HepG2 (cell line): ENCODE results near the gene KRT10. TPM values are rescaled to one million over a fixed set of nuclear protein-coding genes. Genes with fewer than 3 reads are reported as not detected.

Experiments
- KDM4B ChIP-seq: sonication (generic); formaldehyde crosslinking; IDR thresholded peaks from 2 replicates; pipeline ENCODE4 v1.4.0; 2020; ENCODE audit warnings: missing genetic modification reagents
- KDM6A ChIP-seq: IDR thresholded peaks from 2 replicates; pipeline ENCODE4 v1.6.1; 2016; ENCODE audit warnings: low read depth
- KLF16 ChIP-seq, 2 experiments: sonication (generic) in 1 of 2; formaldehyde crosslinking in 1 of 2; IDR thresholded peaks; 2 replicates each; pipeline versions ENCODE4 v1.6.1 to v1.8.0; 2016 to 2023; ENCODE audit warnings: missing genetic modification reagents in 2 of 2, missing compliant biosample characterization in 1 of 2
- NPAS2 ChIP-seq: sonication (generic); formaldehyde crosslinking; IDR thresholded peaks from 2 replicates; pipeline ENCODE4 v1.8.0; 2022; ENCODE audit warnings: mild to moderate bottlenecking, missing genetic modification reagents, borderline replicate concordance
- SIN3A ChIP-seq: IDR thresholded peaks from 2 replicates; pipeline ENCODE4 v1.6.1; 2011; ENCODE audit warnings: low read depth, mild to moderate bottlenecking, control low read depth, low read length, borderline replicate concordance
- ZFP36L1 ChIP-seq: sonication (generic); formaldehyde crosslinking; IDR thresholded peaks from 2 replicates; pipeline ENCODE4 v1.8.0; 2022; ENCODE audit warnings: mild to moderate bottlenecking, missing genetic modification reagents, moderate library complexity
- ZNF432 ChIP-seq: sonication (generic); formaldehyde crosslinking; IDR thresholded peaks from 2 replicates; pipeline ENCODE4 v1.5.0; 2020; ENCODE audit warnings: missing genetic modification reagents, mild to moderate bottlenecking, borderline replicate concordance
- ZNF576 ChIP-seq: sonication (generic); formaldehyde crosslinking; IDR thresholded peaks from 2 replicates; pipeline ENCODE4 v1.4.0; 2020; ENCODE audit warnings: mild to moderate bottlenecking, missing genetic modification reagents
- polyA plus RNA-seq, 8 experiments: library from polyadenylated mRNA; depleted of rRNA in 3 of 8; stranded (reverse) in 7 of 8; unstranded in 1 of 8; fragments of >200 nt; fragmentation: Illumina TruSeq in 4 of 8; extraction: Trizol in 4 of 8; gene quantifications; 2 replicates each; pipeline versions ENCODE4 v1.2.1 to v1.2.3, GENCODE V29; 2011 to 2016; ENCODE audit warnings: low read depth in 4 of 8, missing spikeins in 1 of 8, mixed read lengths in 1 of 8; ENCODE audit not compliant: insufficient read depth in 1 of 8
- total RNA-seq, 5 experiments: library from RNA; depleted of rRNA; stranded (reverse); fragments of >200 nt; fragmentation: Illumina TruSeq; extraction: Trizol; gene quantifications; 2 replicates each; pipeline ENCODE4 v1.2.3, GENCODE V29; 2016; ENCODE audit warnings: low read depth in 1 of 5
- TF ChIP-seq, protein P1 (sequence below): sonication (generic); formaldehyde crosslinking; IDR thresholded peaks from one replicate; pipeline ENCODE4 v1.5.1; 2020; ENCODE audit warnings: mild to moderate bottlenecking, missing genetic modification reagents; ENCODE audit errors: not compliant biosample characterization
- TF ChIP-seq, protein P2 (sequence below): sonication (generic); formaldehyde crosslinking; conservative IDR thresholded peaks from 2 replicates; pipeline ENCODE4 v1.4.0; 2020; ENCODE audit warnings: missing genetic modification reagents

The KRT10 gene
- total and polyA plus RNA-seq, 2 of the 13 experiments (the other 11 are each of a cell fraction or from before 2014, with no cell fraction given), result 25.1 to 27.5 TPM

DNA sequence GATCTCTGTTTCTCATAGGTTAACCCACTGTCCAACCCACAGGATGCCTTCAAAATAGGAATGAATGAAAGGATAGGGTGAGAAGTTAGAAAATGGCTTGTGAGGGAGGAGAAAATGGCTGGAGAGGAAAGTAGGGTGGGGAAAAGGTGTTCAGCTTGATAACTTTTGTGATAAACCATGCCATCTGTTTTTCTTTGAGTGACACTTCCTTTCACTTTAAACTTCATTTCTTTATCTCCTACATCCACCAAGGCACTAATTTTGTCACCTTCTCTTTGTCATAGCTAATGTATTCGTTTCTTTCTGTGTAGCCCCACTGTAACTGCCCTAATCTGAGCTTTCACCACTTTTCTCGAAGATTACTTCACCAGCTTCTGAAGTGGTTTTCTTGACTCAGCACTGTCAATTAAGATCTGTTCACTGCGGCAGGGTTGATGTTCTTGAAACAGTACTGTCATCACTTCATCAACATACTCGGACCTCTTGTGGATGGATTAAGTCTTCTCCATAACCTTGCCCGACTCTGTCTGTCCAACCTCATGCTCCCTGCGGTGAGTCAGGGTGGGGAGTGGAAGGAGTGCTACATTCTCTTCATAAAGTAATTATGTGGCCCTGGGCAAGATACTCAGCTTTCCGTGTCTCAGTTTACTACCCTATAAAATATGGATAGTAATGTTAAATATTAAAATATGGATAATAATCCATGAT is 5.5 kb upstream of the KRT10 start (continued):
- TF ChIP-seq, protein P1, sequence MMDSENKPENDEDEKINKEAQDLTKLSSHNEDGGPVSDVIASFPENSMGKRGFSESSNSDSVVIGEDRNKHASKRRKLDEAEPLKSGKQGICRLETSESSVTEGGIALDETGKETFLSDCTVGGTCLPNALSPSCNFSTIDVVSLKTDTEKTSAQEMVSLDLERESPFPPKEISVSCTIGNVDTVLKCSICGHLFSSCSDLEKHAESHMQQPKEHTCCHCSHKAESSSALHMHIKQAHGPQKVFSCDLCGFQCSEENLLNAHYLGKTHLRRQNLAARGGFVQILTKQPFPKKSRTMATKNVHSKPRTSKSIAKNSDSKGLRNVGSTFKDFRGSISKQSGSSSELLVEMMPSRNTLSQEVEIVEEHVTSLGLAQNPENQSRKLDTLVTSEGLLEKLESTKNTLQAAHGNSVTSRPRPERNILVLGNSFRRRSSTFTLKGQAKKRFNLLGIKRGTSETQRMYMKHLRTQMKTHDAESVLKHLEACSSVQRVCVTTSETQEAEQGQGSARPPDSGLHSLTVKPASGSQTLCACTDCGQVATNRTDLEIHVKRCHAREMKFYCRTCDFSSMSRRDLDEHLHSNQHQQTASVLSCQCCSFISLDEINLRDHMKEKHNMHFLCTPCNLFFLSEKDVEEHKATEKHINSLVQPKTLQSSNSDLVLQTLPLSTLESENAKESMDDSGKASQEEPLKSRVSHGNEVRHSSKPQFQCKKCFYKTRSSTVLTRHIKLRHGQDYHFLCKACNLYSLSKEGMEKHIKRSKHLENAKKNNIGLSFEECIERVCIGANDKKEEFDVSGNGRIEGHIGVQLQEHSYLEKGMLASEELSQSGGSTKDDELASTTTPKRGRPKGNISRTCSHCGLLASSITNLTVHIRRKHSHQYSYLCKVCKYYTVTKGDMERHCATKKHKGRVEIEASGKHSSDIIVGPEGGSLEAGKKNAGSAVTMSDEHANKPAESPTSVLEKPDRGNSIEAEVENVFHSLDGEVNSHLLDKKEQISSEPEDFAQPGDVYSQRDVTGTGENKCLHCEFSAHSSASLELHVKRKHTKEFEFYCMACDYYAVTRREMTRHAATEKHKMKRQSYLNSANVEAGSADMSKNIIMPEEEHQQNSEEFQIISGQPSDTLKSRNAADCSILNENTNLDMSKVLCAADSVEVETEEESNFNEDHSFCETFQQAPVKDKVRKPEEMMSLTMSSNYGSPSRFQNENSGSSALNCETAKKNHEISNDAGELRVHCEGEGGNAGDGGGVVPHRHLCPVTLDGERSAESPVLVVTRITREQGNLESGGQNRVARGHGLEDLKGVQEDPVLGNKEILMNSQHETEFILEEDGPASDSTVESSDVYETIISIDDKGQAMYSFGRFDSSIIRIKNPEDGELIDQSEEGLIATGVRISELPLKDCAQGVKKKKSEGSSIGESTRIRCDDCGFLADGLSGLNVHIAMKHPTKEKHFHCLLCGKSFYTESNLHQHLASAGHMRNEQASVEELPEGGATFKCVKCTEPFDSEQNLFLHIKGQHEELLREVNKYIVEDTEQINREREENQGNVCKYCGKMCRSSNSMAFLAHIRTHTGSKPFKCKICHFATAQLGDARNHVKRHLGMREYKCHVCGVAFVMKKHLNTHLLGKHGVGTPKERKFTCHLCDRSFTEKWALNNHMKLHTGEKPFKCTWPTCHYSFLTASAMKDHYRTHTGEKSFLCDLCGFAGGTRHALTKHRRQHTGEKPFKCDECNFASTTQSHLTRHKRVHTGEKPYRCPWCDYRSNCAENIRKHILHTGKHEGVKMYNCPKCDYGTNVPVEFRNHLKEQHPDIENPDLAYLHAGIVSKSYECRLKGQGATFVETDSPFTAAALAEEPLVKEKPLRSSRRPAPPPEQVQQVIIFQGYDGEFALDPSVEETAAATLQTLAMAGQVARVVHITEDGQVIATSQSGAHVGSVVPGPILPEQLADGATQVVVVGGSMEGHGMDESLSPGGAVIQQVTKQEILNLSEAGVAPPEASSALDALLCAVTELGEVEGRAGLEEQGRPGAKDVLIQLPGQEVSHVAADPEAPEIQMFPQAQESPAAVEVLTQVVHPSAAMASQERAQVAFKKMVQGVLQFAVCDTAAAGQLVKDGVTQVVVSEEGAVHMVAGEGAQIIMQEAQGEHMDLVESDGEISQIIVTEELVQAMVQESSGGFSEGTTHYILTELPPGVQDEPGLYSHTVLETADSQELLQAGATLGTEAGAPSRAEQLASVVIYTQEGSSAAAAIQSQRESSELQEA (CRISPR knock-in tag), result no peak
- TF ChIP-seq KLF16 (CRISPR knock-in tag; IDR thresholded peaks at IDR 0.05) (no peak), KDM6A (CRISPR knock-in tag) (no peak), ZNF432 (CRISPR knock-in tag) (no peak), ZNF576 (CRISPR knock-in tag) (no peak), NPAS2 (CRISPR knock-in tag) (no peak), ZFP36L1 (no peak), SIN3A (no peak), KDM4B (CRISPR knock-in tag) (no peak)
- TF ChIP-seq, protein P2, sequence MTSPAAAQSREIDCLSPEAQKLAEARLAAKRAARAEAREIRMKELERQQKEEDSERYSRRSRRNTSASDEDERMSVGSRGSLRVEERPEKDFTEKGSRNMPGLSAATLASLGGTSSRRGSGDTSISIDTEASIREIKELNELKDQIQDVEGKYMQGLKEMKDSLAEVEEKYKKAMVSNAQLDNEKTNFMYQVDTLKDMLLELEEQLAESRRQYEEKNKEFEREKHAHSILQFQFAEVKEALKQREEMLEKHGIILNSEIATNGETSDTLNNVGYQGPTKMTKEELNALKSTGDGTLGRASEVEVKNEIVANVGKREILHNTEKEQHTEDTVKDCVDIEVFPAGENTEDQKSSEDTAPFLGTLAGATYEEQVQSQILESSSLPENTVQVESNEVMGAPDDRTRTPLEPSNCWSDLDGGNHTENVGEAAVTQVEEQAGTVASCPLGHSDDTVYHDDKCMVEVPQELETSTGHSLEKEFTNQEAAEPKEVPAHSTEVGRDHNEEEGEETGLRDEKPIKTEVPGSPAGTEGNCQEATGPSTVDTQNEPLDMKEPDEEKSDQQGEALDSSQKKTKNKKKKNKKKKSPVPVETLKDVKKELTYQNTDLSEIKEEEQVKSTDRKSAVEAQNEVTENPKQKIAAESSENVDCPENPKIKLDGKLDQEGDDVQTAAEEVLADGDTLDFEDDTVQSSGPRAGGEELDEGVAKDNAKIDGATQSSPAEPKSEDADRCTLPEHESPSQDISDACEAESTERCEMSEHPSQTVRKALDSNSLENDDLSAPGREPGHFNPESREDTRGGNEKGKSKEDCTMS (CRISPR knock-in tag), result no peak
